OCI-LY3 (cell line): Measurements from ENCODE around the gene STRN3.

Experiments
- CTCF ChIP-seq: fragments of 200-600, 300-600 bp; sonication (generic); IDR thresholded peaks from 2 replicates; pipeline ENCODE4 v1.5.1; 2014; ENCODE audit warnings: antibody characterized with exemption, low read length, low read depth
- EZH2phosphoT487 ChIP-seq: fragments of 200-600 bp; shearing (Covaris generic); IDR thresholded peaks from 2 replicates; pipeline ENCODE4 v1.6.1; 2018; ENCODE audit warnings: antibody characterized with exemption, mixed run types, low read depth

GRCh38 chr14:30990770-30991169 is 35.4 kb downstream of the STRN3 start:
- TF ChIP-seq CTCF: no peak
- TF ChIP-seq EZH2phosphoT487: no peak
